ENCODE measurements around the gene KSR2.

KSR2 gene

DNA sequence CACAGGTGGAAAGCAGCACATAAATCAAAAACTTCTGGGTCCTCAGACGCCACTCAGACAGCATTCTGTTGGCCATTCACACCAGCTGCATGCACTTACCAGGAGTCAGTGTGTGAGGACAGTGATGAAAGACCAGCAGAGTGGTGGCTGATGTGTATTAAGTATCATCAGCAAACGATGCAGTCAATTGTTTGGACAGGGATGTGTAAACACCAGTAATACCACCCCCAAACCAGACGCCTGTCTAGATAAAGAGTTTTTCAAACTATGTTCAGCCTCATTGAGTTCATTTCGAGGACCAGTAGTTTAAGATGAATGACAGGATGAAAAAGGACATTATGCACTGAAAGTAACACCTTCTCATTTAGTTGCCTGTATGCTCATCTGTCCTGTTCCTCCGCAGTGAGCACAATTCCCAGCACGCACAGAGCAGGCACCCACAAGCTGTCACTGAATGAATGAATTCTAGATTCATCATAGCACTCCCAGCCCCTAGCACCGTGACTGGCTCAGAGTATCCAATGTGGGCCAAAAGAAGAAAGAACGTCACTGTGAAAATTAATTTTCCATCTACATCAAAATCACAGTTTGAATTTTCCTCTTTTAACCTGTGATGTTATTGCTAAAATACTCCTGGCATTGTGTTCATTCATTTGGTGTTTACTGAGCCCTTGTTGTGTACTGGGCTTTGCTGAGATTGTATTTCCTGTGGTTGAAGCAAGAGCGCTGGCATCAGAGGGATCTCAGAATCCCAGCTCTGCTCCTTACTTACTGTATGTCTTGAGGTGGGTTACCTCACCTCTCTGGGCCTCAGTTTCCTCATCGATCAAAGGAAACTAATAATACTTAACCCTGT is 482.6 kb downstream of the KSR2 start:
- DNase-seq: no peak

DNA sequence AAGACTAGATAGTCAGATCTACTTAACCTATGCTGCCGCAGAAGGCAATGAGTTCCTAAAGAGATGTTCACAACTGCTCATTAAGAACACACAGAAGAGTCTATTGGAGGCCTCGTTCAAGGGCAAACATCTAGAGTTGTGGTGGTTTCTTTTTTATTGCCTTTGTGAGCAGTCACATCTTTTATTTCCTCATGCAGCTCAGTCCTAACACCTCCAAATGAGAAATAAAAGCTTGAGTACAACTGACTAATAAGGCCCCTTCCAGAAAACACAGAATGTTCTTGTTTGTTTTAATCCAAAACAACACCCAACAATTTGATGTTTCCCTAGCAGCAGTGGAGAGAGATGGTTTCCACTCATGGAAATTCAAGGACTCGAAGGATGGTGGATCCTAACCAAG is 483.9 kb downstream of the KSR2 start:
- no peak for DNase-seq

DNA sequence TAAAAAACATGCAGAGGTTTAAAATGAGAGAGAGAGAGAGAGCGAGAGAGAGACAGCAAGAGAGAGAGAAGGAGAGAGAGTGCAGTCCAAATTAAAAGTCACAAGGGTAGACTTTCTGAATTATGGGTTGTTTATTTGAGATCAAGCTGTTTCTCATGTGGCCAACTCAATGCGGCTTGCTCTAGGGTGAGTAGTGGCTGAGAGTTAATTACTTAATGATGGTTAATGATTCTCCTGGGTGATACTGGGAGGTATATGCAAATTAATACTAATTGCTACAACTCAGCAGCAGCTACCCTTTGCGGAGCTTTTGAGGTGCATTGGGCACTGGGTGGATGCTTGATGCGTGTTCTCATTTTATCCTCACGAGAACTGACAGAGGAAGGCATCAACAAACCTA is 485.3 kb downstream of the KSR2 start:
- DNase-seq: no peak

DNA sequence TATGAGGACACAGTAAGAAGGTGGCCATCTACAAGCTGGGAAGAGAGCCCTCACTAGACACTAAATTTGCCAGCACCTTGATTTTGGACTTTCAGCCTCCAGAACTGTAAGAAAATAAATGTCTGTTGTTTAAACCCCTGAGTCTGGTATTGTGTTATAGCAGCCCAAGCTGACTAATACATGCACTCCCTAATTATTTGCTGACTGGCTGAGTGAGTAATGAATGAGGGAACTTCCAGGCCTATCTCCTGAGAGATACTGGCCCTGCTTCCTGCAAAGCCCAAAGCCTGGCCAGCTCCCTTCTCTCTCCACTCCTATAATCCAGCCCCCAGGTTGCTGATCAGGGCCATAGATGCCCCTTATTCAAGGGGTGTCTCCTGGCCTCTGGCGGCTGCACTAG is 487.3 kb downstream of the KSR2 start:
- no peak for DNase-seq

DNA sequence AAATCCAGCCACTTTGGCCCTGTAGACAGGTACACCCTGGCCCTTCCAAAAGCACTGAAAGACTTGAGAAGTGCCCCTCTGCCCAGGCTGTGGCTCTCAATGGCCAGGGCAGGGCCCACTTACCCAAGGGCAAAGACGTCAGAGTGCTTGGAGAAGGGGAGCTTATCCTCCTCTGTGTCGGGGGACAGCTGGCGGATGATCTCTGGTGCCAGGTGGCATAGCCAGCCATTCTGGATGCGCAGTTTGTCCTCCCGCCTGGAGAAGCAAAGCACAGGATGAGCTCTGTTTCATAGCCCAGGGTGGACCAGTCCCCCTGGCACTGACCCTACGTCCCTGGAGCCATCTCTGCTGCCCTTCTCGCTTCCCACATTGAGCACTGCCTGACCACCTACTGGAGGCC is 492.4 kb downstream of the KSR2 start:
- no peak for DNase-seq

DNA sequence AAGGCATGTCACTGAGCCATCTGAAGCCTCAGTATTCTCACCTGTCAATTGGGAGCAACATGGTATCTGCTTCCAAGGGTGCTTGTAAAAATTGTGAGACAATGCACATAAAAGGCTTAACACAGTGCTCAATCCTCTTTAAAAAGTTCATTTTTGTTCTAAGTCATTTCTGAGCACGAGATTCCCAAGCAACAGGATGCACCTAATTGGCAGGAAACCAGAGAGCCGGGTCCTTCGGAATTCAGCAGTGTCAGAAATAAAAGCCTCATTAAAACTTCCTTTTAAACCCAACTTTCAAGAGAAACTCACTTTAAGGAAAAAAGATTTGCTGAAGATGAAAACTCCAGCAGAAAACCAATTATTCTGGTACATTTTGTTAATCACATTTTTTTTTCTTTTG is 494.9 kb downstream of the KSR2 start:
- DNase-seq: no peak

DNA sequence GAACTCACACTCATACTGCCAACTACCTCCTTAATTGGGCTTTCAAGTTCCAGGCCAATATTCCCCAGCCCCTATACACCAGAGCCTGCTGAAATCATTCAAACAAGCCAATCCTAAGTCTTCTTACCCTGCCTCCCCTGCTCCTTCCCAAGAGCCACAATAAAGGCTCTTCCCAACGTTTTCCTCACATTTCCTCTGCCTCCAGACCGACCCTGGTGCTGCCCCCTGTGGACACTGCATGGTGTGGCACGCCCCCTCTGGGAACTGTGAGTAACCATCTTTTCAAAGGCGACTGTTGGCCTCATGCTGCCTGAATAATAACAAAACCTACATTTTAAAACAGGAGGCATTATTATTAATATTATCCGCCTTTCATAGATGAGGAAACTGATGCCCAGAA is 495.8 kb downstream of the KSR2 start:
- DNase-seq: no peak

DNA sequence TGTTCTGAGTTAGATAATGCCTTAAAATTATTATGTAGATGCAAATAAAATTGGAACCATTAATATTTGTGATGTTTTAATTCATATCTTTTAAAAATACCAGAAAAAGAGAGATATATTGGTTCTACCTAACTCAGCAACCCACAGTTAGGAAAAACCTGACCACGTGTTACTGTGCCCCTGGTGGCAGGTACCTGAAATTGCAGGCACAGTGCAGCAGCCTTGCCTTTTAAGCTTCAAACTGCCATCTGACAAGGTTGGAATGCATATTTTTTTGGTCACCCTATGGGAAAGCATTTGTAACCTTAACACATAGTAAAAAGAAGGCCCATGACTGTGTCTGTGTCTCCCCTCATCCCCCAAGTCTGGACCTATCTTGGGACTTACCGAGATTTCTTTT is 498.0 kb downstream of the KSR2 start:
- DNase-seq: no peak

DNA sequence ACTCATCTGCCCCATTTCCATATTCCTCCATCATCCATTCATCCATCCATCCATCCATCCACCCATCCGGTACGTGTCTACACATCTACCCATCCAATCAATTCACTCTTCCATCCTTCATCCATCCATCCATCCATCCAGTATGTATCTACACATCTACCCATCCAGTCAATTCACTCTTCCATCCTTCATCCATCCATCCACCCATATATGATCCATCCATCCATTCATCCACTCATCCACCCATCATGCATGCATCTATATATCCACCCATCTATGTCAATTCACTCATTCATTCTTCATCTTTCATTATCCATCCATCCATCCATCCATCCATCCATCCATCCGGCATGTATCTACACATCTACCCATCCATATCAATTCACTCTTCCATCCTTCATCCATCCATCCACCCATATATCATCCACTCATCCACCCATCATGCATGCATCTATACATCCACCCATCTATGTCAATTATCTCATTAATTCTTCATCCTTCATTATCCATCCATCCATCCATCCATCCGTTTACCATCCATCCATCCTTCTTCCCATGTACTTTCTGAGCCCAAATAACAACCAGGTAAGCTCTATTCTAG is 498.8 kb downstream of the KSR2 start:
- no peak for DNase-seq

DNA sequence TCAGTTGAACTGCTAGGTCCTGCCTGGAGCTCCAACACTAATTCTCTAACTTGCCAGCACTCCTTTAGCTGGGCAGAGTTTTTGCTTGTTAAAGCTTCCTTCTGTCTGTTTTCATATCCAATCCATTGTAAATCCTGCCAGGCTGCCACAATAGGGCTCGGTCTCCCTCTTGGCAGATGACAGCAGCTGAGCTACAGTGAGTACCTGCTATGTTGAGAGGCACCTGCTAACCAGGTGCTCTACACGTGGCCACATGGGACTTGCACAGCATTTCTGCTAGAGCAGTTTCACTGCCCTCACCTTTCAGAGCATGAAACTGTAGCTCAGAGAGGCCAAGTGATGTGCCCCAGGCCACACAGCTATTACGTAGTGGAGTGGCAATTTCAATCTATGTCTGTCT is 500.8 kb downstream of the KSR2 start:
- no peak for DNase-seq

DNA sequence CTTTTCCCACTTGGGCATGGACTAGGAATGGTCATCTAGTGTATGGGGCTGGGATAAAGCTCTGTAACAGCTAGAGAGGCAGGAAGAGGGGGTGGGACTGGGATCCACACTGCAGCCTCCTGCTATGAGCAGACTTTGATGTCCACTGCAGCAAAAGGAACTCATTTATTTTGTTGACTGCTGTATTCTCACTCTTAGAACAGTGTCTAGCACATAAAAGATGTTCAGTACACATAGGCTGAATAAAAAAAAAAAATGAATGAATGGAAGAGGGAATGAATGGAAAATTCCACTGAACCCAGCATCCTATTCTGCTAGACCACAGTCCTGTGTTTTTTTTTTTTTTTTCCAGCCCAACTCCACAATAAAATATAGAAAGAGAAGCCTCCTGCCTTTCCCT is 501.2 kb downstream of the KSR2 start:
- no peak for DNase-seq

DNA sequence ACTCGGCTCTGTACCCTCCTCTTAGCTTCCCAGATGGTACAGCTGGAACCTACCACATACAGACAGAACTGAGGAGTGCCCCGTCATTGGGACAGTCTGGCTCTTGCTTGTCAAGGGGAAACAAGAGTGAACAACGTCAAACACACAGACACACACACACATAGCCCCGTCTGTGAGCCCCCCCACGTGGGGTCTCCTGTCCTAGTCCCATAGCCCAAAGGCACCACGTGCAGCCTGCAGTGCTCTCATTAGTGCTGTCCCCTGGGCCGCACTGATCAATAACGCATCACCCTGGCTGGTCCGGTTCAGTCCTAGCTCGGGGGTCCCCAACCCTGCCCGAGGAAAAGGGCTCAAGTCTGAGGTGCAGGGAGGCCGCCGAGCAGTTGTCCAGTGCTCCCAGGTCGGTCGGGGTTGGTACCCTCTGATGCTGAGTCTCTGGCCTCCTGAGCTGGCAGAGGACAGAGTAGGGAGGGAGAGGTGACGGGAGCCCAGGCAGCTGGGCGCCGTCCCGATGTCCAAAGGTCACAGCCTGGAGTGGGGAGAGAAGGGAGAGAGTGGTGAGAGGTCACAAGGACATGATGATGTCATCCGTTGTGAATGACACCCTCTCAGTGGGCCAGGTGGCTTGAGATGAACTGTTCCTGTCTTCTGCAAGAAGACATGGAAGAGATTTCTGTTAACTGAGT is 502.0 kb downstream of the KSR2 start:
- DNase-seq: no peak

DNA sequence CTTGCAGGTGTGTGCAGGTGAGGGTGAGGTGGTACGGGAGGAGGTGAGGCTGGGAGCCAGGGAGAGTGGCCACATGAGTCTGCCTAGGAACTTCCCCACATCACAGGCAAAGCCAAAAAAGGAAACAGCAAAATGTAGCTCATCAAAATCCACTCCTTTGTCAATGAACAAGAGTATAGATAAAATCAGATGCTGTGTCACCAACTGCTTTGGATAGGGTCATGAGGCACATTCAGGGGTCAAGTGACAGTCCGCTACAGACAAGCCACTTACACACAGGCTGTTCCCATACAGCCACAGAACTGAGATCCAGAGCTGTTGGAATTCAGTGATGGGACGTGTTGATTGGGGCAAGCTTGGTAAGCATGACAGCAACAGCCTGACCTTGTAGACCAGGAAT is 507.1 kb downstream of the KSR2 start:
- no peak for DNase-seq

DNA sequence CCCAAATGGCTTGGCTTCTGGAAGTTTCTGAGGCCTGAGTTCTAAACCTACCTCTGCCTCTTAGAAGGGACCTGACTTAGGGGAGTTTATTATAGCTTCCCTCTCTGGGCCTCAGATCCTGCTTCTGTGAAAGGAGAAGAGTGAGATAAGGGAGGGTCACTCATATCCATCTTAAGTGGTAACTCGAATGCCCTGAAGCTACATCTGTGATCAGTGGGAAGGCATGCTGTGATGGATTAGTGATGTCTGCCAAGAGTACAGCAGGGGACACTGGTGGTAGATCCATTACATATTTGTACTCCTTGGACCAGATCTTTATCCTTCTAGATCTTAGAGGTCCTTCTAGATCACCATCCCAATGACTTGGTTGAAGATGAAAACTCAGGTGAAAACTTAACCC is 509.6 kb downstream of the KSR2 start:
- DNase-seq: no peak

DNA sequence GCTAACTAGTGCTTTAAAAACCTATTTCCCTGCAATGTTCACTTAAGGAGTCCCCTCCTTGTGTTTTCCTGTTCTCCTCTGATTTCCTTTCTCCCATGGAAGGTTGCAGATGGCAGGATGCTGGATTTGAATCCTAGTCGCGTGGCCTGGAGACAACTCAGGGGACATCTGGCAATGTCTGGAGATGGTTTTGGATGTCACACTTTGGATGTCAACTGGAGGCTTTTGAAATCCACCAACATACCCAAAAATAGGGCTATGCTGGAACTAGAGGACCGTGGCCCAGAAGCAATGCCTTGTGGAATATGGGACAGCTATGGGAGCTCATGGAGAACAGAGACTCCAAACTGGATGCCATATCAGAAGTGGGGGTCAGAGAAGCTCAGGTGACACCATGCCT is 511.6 kb downstream of the KSR2 start:
- no peak for DNase-seq

DNA sequence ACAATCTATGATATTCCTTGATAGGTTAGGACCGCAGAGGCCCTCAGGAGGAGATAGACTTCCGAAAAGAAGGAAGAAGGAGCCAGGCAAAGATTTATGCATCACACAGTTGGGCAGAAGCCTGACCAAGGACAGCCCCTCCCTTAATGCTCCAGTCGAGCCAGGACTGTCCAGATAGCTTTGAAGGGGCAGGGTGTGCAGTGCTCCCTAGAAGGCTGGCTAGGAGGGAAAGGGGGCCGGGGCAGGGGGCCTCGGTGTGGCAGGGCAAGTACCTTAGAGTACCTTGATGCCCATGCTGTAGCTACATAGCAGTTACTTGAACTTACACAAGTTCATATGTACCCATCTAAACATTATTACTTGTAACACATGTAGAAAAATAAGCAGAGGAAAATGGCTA is 512.7 kb downstream of the KSR2 start:
- DNase-seq: no peak

DNA sequence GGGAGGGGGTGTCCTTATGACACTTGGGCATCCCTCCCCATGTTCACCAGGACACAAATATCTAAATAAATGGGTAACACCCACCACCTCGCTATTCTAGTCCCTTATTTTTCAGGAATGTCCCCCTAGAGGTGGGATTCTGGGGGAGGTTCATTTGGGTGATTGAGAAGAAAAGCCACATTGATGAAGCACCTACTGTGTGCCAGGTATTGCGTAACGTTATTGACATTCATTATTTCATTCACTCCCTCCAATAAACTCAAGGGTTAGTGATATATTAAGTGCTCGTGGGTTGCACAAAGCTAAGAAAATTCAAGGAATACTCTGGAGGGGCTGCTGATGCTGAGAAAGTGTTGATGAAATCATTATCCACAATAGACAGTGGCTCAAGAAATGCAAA is 514.8 kb downstream of the KSR2 start:
- no peak for DNase-seq

DNA sequence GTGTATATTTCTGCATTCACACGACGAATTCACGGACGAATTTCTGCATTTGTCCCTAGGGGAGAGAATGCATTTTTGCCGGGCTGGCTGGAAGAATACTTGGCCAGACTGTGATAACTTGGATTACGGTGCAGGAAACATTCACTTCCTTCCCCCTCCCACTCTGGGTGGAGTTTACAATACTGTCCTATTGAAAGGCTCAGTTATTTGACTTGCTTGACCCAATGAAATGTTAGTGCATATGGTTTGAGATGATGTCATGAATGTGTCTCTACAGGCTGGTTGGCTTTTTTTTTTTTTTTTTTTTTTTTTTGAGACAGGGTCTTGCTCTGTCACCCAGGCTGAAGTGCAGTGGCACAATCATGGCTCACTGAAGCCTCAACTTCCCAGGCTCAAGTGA is 516.7 kb downstream of the KSR2 start:
- no peak for DNase-seq

DNA sequence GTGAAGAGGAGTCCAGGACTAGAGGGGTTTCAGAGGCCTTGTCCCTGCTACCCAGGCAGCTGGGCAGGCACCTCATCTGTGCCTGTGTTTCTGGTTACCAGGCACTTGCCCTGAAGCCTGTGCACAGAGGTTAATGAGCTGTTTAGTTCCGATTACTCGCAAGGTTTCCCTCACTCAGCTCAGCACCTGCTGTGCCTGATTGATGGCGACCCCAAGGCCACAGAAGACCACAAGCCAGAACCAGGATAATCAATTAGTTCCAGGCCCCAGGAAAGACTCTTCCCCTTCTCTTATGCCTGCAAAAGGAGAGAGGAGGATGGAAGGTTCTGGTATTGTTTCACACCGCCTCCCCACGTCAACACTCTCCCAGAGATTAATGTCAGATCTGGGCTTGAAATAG is 518.6 kb downstream of the KSR2 start:
- DNase-seq: no peak

DNA sequence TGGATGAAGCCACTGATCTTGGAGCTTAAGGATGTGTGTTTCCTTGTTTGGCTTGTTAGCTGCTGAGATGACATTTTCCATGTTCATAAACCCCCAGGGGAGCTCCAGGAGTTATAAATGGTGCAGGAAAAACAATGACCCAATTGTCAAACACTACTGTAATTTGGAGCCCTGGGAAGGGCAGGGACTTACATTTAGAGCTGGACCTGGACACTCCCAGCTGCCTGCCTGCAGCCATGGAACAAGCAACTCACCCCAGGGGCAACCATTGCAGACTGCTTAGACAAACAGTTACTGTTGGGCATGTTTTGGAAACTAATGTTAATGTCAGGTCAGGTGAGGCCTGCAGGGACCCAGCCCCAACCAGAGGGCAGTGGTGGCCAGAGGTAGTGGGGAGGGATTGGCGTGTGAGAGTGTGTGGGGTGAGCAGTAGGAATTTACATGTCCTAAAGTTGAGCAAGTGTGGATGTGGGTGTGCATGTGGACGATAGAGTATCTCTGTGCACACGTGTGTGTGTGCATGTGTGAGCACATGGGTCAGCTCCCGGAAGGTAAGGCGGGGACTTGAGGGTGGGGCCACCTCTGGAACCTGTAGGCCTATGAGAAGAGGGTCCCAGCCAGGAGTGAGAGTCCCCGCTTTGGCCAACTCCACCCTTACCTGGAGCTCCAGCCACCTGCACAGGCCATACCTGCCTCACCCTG is 521.0 kb downstream of the KSR2 start:
- no peak for DNase-seq

DNA sequence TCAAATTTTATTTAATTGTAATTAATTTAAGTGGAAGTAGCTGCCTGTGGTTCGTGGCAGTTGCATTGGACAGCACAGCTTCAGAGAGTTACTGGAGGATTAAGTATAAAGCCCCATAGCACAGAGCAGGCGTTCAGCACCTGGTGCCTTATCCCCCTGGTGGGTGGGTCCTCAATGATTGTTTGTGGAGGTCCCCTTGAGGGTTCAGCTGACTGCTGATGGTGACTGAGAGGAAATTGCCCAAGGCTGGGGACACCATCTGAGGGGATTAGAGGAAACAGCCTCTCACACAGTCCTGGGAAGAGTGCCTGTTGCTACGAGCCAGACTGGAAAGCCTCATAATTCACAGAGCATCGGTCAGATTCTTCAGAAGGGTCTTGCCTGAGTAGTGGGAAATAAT is 524.0 kb downstream of the KSR2 start:
- peak; percentile 29 for DNase-seq

DNA sequence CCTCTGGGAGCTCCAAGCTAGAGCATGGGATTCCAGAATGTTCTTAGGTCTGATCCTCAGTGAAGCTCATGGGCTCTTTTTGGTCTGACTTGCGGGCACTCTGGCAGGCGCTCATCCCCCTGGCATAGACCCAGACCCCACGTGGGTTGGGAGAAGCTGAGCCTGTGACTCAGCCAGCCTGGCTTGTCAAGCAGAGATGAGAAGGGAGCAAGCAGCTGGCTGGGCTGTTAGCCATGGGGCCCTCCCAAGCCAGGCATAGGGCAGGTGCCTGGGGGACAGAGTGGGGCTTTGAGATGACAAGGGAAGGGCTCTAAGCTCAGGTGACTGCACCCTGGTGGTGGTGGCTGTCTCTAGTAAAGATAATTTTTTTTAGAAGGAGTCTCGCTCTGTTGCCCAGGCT is 527.0 kb downstream of the KSR2 start:
- DNase-seq: peak; percentile 80

DNA sequence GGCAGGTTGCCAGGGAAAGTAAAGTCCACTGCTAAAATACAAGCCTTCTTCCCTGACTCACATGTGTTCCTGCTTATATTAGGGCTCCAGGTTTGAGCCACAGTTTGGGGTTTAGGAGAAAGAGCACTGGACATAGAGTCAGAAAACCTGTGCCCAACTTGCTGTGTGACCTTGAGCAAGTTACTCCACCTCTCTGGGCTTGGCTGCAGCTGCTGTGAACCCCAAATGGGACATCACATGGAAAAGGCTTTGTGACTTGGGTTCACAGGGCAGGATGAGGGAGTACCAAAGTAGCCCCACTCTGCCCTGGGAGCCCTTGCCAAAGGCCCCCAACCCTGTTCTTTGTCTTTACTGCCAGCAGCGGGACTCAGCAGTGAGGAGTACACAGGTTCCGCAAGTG is 528.4 kb downstream of the KSR2 start:
- DNase-seq: no peak

DNA sequence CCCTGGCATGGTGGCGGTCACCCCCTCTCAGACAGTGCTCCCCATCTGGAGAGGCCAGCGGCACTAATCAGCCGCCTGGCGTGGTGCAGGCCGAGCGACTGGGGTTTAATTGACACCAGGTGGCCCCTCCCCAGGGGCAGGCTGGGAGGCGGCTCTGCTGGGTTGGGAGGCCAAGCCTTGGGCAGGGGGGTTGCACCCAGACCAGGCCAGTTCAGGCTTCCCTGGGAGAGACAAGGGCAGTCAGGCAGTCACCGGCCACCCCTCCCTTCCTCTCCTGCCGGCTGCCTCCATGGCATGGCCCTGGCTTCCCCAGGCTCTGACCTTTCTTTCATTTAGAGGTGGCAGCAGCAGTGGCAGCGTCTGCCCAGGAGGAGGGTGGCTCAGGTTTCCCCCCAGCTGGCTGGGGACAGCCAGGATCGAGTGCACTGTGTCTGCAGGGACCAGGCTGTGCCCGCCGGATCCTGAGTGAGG is 529.2 kb downstream of the KSR2 start:
- DNase-seq: peak; percentile 24

All from right hindlimb (tissue), 1 donor.